Gastrocnemius medialis (tissue), 4 donors: ENCODE results near the gene MS4A10.

Experiments used
- CTCF ChIP-seq, 5 experiments: fragments of 450-650 bp in 3 of 5; fragments of 200-600 bp in 2 of 5; sonication (generic) in 2 of 5; IDR thresholded peaks in 4 of 5; conservative IDR thresholded peaks in 1 of 5; 1 replicate in 4 of 5; 2 replicates in 1 of 5; pipeline ENCODE4 v1.5.1; 2016 to 2019; ENCODE audit warnings: antibody characterized with exemption in 5 of 5, mild to moderate bottlenecking in 3 of 5, moderate library complexity in 3 of 5
- POLR2A ChIP-seq, 2 donors: fragments of 450-650 bp; IDR thresholded peaks; one replicate each; pipeline ENCODE4 v1.6.1; 2017; ENCODE audit warnings: antibody characterized with exemption in 2 of 2, mild to moderate bottlenecking in 2 of 2, moderate library complexity in 2 of 2

- no peak for TF ChIP-seq POLR2A (IDR thresholded peaks at IDR 0.05)
- no peak for TF ChIP-seq CTCF (IDR thresholded peaks at IDR 0.05 in 4 of 5, conservative IDR thresholded peaks at IDR 0.05 in 1 of 5)
Measured at GRCh38 chr11:60814112-60814511, 29.0 kb downstream of the MS4A10 start.
